ENCODE results near the gene CTIF. TPM values are rescaled to one million over a fixed set of nuclear protein-coding genes. Genes with fewer than 3 reads are reported as not detected.

The CTIF gene
- total RNA-seq, 2 donors from 2014 or later: 7.9 to 8.2 TPM

- H3K27me3 Mint-ChIP-seq: no peaks in the 10 kb centered on the region
- peaks cover 4% of the 10 kb centered on the region for H3K9me3 Mint-ChIP-seq
- H3K27ac Mint-ChIP-seq: no peak overlapping the region
- no peak for ATAC-seq (replicated peaks)
- H3K4me3 Mint-ChIP-seq: no peak overlapping the region
- peaks cover 2% of the 10 kb centered on the region for H3K4me1 Mint-ChIP-seq
- H3K36me3 Mint-ChIP-seq (ENCODE audit: low read depth): no peaks in the 10 kb centered on the region
Measured at GRCh38 chr18:48582946-48583345, 44.1 kb downstream of the CTIF start.

- ATAC-seq (replicated peaks): no peak
- H3K4me1 Mint-ChIP-seq: no peaks in the 10 kb centered on the region
- no peak overlapping the region for H3K27ac Mint-ChIP-seq
- no peaks in the 10 kb centered on the region for H3K36me3 Mint-ChIP-seq (ENCODE audit: low read depth)
- no peaks in the 10 kb centered on the region for H3K27me3 Mint-ChIP-seq
- H3K9me3 Mint-ChIP-seq: no peaks in the 10 kb centered on the region
- no peak overlapping the region for H3K4me3 Mint-ChIP-seq
Measured at GRCh38 chr18:48583573-48583972, 44.7 kb downstream of the CTIF start.

- Mint-ChIP-seq H3K4me3 (no peak overlapping the region), H3K27me3 (no peaks in the 10 kb centered on the region), H3K4me1 (no peaks in the 10 kb centered on the region), H3K9me3 (no peaks in the 10 kb centered on the region), H3K27ac (peak overlapping the region; percentile 37), H3K36me3 (ENCODE audit: low read depth) (no peaks in the 10 kb centered on the region)
- ATAC-seq (replicated peaks): no peak
Measured at GRCh38 chr18:48589797-48590519, 51.1 kb downstream of the CTIF start.

- no peaks in the 10 kb centered on the region for H3K9me3 Mint-ChIP-seq
- H3K4me3 Mint-ChIP-seq: no peak overlapping the region
- no peaks in the 10 kb centered on the region for H3K27me3 Mint-ChIP-seq
- H3K27ac Mint-ChIP-seq: no peak overlapping the region
- H3K4me1 Mint-ChIP-seq: no peaks in the 10 kb centered on the region
- no peak for ATAC-seq (replicated peaks)
- H3K36me3 Mint-ChIP-seq (ENCODE audit: low read depth): no peaks in the 10 kb centered on the region
Measured at GRCh38 chr18:48590678-48591077, 51.8 kb downstream of the CTIF start.

GRCh38 chr18:48592540-48593171 is 53.8 kb downstream of the CTIF start:
- H3K27me3 Mint-ChIP-seq: no peaks in the 10 kb centered on the region
- ATAC-seq (replicated peaks): no peak

GRCh38 chr18:48594471-48595094 is 55.8 kb downstream of the CTIF start:
- H3K27me3 Mint-ChIP-seq: no peaks in the 10 kb centered on the region
- no peaks in the 10 kb centered on the region for H3K9me3 Mint-ChIP-seq
- H3K36me3 Mint-ChIP-seq (ENCODE audit: low read depth): no peaks in the 10 kb centered on the region
- H3K4me3 Mint-ChIP-seq: no peak overlapping the region
- no peaks in the 10 kb centered on the region for H3K4me1 Mint-ChIP-seq
- ATAC-seq (replicated peaks): no peak
- no peak overlapping the region for H3K27ac Mint-ChIP-seq

More at GRCh38 chr18:48592540-48593171, 53.8 kb downstream of the CTIF start:
- H3K4me1 Mint-ChIP-seq: no peaks in the 10 kb centered on the region
- H3K36me3 Mint-ChIP-seq (ENCODE audit: low read depth): no peaks in the 10 kb centered on the region
- no peaks in the 10 kb centered on the region for H3K9me3 Mint-ChIP-seq
- no peak overlapping the region for H3K27ac Mint-ChIP-seq
- H3K4me3 Mint-ChIP-seq: no peak overlapping the region

GRCh38 chr18:48595703-48596218 is 56.9 kb downstream of the CTIF start:
- H3K36me3 Mint-ChIP-seq (ENCODE audit: low read depth): no peaks in the 10 kb centered on the region
- H3K9me3 Mint-ChIP-seq: no peaks in the 10 kb centered on the region
- no peaks in the 10 kb centered on the region for H3K27me3 Mint-ChIP-seq
- H3K4me1 Mint-ChIP-seq: no peaks in the 10 kb centered on the region
- ATAC-seq (replicated peaks): no peak
- no peak overlapping the region for H3K27ac Mint-ChIP-seq
- H3K4me3 Mint-ChIP-seq: no peak overlapping the region

GRCh38 chr18:48597110-48597509 is 58.3 kb downstream of the CTIF start:
- no peaks in the 10 kb centered on the region for H3K27me3 Mint-ChIP-seq

GRCh38 chr18:48597671-48598070 is 58.8 kb downstream of the CTIF start:
- no peaks in the 10 kb centered on the region for H3K4me1 Mint-ChIP-seq
- no peak for ATAC-seq (replicated peaks)
- H3K27me3 Mint-ChIP-seq: no peaks in the 10 kb centered on the region
- no peaks in the 10 kb centered on the region for H3K36me3 Mint-ChIP-seq (ENCODE audit: low read depth)
- H3K27ac Mint-ChIP-seq: no peak overlapping the region
- no peaks in the 10 kb centered on the region for H3K9me3 Mint-ChIP-seq
- no peak overlapping the region for H3K4me3 Mint-ChIP-seq

More at GRCh38 chr18:48597110-48597509, 58.3 kb downstream of the CTIF start:
- no peak for ATAC-seq (replicated peaks)
- Mint-ChIP-seq H3K27ac (no peak overlapping the region), H3K9me3 (no peaks in the 10 kb centered on the region), H3K4me1 (no peaks in the 10 kb centered on the region), H3K4me3 (no peak overlapping the region), H3K36me3 (ENCODE audit: low read depth) (no peaks in the 10 kb centered on the region)

GRCh38 chr18:48599391-48599790 is 60.6 kb downstream of the CTIF start:
- Mint-ChIP-seq H3K4me1 (no peaks in the 10 kb centered on the region), H3K9me3 (no peaks in the 10 kb centered on the region), H3K27me3 (no peaks in the 10 kb centered on the region), H3K4me3 (no peak overlapping the region), H3K27ac (no peak overlapping the region), H3K36me3 (ENCODE audit: low read depth) (no peaks in the 10 kb centered on the region)
- no peak for ATAC-seq (replicated peaks)

- H3K9me3 Mint-ChIP-seq: no peaks in the 10 kb centered on the region
- no peaks in the 10 kb centered on the region for H3K36me3 Mint-ChIP-seq (ENCODE audit: low read depth)
- no peak for ATAC-seq (replicated peaks)
- no peaks in the 10 kb centered on the region for H3K4me1 Mint-ChIP-seq
- no peak overlapping the region for H3K27ac Mint-ChIP-seq
- no peak overlapping the region for H3K4me3 Mint-ChIP-seq
- no peaks in the 10 kb centered on the region for H3K27me3 Mint-ChIP-seq
Measured at GRCh38 chr18:48600046-48600445, 61.2 kb downstream of the CTIF start.

- no peak for ATAC-seq (replicated peaks)
- Mint-ChIP-seq H3K27ac (no peak overlapping the region), H3K4me1 (no peaks in the 10 kb centered on the region), H3K36me3 (ENCODE audit: low read depth) (no peaks in the 10 kb centered on the region), H3K4me3 (no peak overlapping the region), H3K27me3 (no peaks in the 10 kb centered on the region), H3K9me3 (no peaks in the 10 kb centered on the region)
Measured at GRCh38 chr18:48600456-48601090, 61.7 kb downstream of the CTIF start.

GRCh38 chr18:48601343-48601742 is 62.5 kb downstream of the CTIF start:
- no peak for ATAC-seq (replicated peaks)
- H3K27me3 Mint-ChIP-seq: no peaks in the 10 kb centered on the region
- no peaks in the 10 kb centered on the region for H3K4me1 Mint-ChIP-seq
- H3K27ac Mint-ChIP-seq: no peak overlapping the region
- no peak overlapping the region for H3K4me3 Mint-ChIP-seq
- no peaks in the 10 kb centered on the region for H3K36me3 Mint-ChIP-seq (ENCODE audit: low read depth)
- no peaks in the 10 kb centered on the region for H3K9me3 Mint-ChIP-seq

- H3K27ac Mint-ChIP-seq: no peak overlapping the region
Measured at GRCh38 chr18:48602759-48603390, 64.0 kb downstream of the CTIF start.

More at GRCh38 chr18:48602759-48603390, 64.0 kb downstream of the CTIF start:
- no peak for ATAC-seq (replicated peaks)
- Mint-ChIP-seq H3K9me3 (no peaks in the 10 kb centered on the region), H3K4me3 (no peak overlapping the region), H3K27me3 (no peaks in the 10 kb centered on the region), H3K4me1 (no peaks in the 10 kb centered on the region), H3K36me3 (ENCODE audit: low read depth) (no peaks in the 10 kb centered on the region)
